KMS-11 (cell line): ENCODE results near the gene CTNNA1.

Experiments used
- H2AFZ ChIP-seq: fragments of 200-600 bp; sonication (generic); 2 replicates; pipeline ENCODE4 v1.6.1; 2016; ENCODE audit warnings: antibody characterized with exemption, mixed run types, low read depth
- H3K27ac ChIP-seq: fragments of 200-600 bp; sonication (generic); 2 replicates; pipeline ENCODE4 v1.6.1; 2016; ENCODE audit warnings: mild to moderate bottlenecking, mixed run types
- H3K27me3 ChIP-seq: fragments of 200-600 bp; sonication (generic); 2 replicates; pipeline ENCODE4 v1.6.1; 2017; ENCODE audit warnings: mild to moderate bottlenecking, low read depth, mixed run types, moderate library complexity; ENCODE audit not compliant: insufficient read depth
- H3K36me3 ChIP-seq: fragments of 200-600 bp; sonication (generic); 2 replicates; pipeline ENCODE4 v1.6.1; 2017; ENCODE audit warnings: mild to moderate bottlenecking, mixed run types; ENCODE audit not compliant: insufficient read depth
- H3K4me1 ChIP-seq: fragments of 200-600 bp; sonication (generic); 2 replicates; pipeline ENCODE4 v1.6.1; 2016; ENCODE audit warnings: mild to moderate bottlenecking, low read depth, mixed run types; ENCODE audit not compliant: poor library complexity, severe bottlenecking
- H3K4me2 ChIP-seq: fragments of 200-600 bp; sonication (generic); 2 replicates; pipeline ENCODE4 v1.7.0; 2016; ENCODE audit warnings: mild to moderate bottlenecking, mixed run types
- H3K4me3 ChIP-seq: fragments of 200-600 bp; sonication (generic); IDR thresholded peaks from 2 replicates; pipeline ENCODE4 v1.6.1; 2017; ENCODE audit warnings: low read depth, low read length, mixed read lengths; ENCODE audit not compliant: insufficient read depth
- H3K79me2 ChIP-seq: fragments of 200-600 bp; sonication (generic); 2 replicates; pipeline ENCODE4 v1.6.1; 2016; ENCODE audit warnings: low read depth, mixed run types; ENCODE audit not compliant: insufficient read depth
- H3K9ac ChIP-seq: fragments of 200-600 bp; sonication (generic); 2 replicates; pipeline ENCODE4 v1.6.1; 2016; ENCODE audit warnings: mild to moderate bottlenecking, mixed run types
- H4K20me1 ChIP-seq: fragments of 200-600 bp; sonication (generic); 2 replicates; pipeline ENCODE4 v1.6.1; 2016; ENCODE audit warnings: mild to moderate bottlenecking, mixed run types; ENCODE audit not compliant: insufficient read depth
- TF ChIP-seq, protein P1 (sequence below): fragments of 200-600 bp; sonication (generic); conservative IDR thresholded peaks from 2 replicates; pipeline ENCODE4 v1.6.1; 2017; ENCODE audit warnings: low read depth, mild to moderate bottlenecking, antibody characterized with exemption, low read length, moderate library complexity, mixed read lengths

CTNNA1 gene

DNA sequence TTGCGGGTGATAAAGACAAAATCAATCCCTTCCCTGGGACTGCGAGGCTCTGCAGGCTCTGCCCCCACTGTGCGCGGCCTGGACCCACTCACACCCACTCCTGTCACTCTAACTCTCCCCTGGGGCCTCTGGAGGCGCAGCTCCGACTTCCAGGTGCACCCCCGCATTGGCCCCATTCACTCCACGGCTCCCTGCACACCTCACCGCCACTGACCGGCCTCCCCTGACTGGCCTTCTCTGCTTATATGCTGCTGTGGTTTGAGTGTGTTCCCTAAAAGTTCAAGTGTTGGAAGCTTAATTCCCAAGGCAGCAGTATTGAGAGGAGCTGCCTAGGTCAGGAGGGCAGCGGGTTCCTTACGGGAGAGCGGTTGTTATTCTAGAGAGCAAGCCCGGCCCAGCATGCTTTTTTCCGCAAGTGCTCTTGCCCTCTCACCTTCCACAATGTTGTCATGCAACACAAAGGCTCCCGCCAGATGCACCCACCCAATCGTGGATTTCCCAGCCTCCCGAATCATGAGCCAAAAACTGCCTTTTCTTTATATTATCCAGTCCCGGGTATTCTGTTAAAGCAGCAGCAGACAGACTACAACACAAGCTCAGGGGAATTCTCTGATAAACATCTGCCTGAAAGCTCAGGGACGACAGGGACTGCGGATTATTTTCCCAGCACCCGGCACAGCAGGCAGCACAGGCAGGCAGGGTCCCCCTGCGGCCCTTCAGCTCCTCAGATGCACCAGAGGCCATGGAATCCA is 195.4 kb downstream of the CTNNA1 start:
- no peaks in the 10 kb centered on the region for H4K20me1 ChIP-seq
- no peak overlapping the region for H2AFZ ChIP-seq
- H3K9ac ChIP-seq = no peak overlapping the region
- H3K4me1 ChIP-seq = peaks cover 21% of the 10 kb centered on the region
- H3K4me2 ChIP-seq = no peak overlapping the region
- H3K4me3 ChIP-seq = no peak overlapping the region
- TF ChIP-seq, protein P1, sequence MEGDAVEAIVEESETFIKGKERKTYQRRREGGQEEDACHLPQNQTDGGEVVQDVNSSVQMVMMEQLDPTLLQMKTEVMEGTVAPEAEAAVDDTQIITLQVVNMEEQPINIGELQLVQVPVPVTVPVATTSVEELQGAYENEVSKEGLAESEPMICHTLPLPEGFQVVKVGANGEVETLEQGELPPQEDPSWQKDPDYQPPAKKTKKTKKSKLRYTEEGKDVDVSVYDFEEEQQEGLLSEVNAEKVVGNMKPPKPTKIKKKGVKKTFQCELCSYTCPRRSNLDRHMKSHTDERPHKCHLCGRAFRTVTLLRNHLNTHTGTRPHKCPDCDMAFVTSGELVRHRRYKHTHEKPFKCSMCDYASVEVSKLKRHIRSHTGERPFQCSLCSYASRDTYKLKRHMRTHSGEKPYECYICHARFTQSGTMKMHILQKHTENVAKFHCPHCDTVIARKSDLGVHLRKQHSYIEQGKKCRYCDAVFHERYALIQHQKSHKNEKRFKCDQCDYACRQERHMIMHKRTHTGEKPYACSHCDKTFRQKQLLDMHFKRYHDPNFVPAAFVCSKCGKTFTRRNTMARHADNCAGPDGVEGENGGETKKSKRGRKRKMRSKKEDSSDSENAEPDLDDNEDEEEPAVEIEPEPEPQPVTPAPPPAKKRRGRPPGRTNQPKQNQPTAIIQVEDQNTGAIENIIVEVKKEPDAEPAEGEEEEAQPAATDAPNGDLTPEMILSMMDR = no peak
- no peaks in the 10 kb centered on the region for H3K36me3 ChIP-seq
- no peak overlapping the region for H3K27ac ChIP-seq
- H3K27me3 ChIP-seq = no peaks in the 10 kb centered on the region
- H3K79me2 ChIP-seq = no peaks in the 10 kb centered on the region

DNA sequence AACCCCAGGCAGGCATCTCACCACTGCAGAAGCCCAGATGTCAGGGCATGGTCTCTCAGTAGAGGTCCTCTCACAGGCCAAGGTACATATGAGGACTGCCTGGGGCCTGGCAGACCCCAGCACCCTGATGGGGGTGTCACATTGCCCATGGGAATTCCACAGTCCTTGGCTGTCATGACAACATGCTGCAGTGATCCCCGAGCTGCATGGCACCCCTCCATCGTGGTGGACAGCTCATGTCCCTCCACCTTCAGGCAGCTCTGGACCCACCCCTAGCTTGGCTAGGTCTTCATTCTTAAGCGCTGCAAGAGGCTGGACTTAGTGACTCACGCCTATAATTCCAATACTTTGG is 196.0 kb downstream of the CTNNA1 start:
- H3K27ac ChIP-seq = no peak overlapping the region
- no peak overlapping the region for H3K4me2 ChIP-seq
- peaks cover 26% of the 10 kb centered on the region for H3K4me1 ChIP-seq

DNA sequence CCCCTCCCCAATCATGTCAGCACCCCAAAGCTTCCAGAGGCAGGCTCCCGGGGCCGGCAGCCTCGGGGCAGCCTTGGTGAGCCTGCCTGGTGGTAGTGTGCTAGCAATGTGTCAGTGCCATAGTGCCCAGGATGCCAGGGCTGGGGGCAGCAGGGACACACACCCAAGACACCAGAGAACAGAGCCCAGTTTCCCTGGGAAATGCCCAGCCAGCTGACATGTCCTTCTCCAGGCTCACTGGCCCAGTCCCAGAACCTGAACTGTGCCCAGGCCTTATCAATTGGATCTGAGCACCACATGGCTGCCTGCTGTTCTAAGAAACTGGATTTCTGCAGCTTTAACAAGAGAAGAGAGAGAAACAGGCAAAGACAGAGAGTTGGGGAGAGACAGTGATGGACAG is 196.8 kb downstream of the CTNNA1 start:
- H3K27me3 ChIP-seq = no peaks in the 10 kb centered on the region
- no peak overlapping the region for H3K9ac ChIP-seq
- no peak overlapping the region for H3K4me2 ChIP-seq
- H3K79me2 ChIP-seq = no peaks in the 10 kb centered on the region
- no peak overlapping the region for H3K27ac ChIP-seq
- no peak overlapping the region for H2AFZ ChIP-seq
- H3K36me3 ChIP-seq = no peaks in the 10 kb centered on the region
- no peak overlapping the region for H3K4me3 ChIP-seq
- no peaks in the 10 kb centered on the region for H4K20me1 ChIP-seq
- H3K4me1 ChIP-seq = peaks cover 34% of the 10 kb centered on the region
- TF ChIP-seq, protein P1 = no peak

More for the DNA sequence above, 196.0 kb downstream of the CTNNA1 start:
- Histone ChIP-seq H3K79me2 (no peaks in the 10 kb centered on the region), H3K9ac (no peak overlapping the region), H3K4me3 (no peak overlapping the region), H3K36me3 (no peaks in the 10 kb centered on the region), H4K20me1 (no peaks in the 10 kb centered on the region), H3K27me3 (no peaks in the 10 kb centered on the region), H2AFZ (no peak overlapping the region)
- TF ChIP-seq, protein P1 = no peak

DNA sequence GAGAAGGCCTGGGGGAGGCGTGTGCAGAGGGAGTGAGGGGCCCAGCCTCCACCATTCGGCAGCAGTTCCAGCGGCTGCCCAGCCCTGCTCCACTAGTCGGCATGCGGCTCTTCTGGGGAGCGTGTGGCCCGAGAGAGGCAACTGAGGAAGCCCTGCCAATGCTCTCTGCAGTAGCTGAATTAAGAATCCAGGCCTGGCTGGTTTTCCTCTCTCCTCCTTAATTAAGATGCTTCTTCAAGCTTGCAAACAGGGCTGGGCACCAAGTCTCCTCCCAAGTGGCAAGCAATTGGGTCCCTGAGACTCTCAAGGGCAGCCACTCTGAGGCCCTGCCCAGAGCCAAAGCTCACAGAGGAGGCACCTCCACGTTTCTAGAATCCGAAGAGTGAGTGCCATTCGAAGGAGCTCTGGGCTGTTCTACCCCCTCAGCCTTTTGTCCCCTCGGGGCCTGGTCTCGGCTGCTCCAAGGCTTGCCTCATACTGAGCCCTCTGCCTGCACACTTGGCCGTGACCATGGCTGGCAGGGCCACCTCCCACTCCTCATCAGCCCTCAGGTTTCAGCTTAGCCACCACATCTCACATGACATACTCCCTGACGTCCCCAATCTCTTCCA is 197.3 kb downstream of the CTNNA1 start:
- no peak overlapping the region for H3K27ac ChIP-seq
- H3K36me3 ChIP-seq = no peaks in the 10 kb centered on the region
- no peak overlapping the region for H3K4me2 ChIP-seq
- no peak overlapping the region for H3K9ac ChIP-seq
- H2AFZ ChIP-seq = no peak overlapping the region
- H3K4me1 ChIP-seq = peaks cover 39% of the 10 kb centered on the region
- no peaks in the 10 kb centered on the region for H3K79me2 ChIP-seq
- H3K27me3 ChIP-seq = no peaks in the 10 kb centered on the region
- no peak overlapping the region for H3K4me3 ChIP-seq
- TF ChIP-seq, protein P1 = no peak
- no peaks in the 10 kb centered on the region for H4K20me1 ChIP-seq
